ENCODE results near the gene ZNF695. TPM values are rescaled to one million over a fixed set of nuclear protein-coding genes. Genes with fewer than 3 reads are reported as not detected.

The ZNF695 gene
- total RNA-seq, 2 experiments from 2014 or later = 0.43 to 0.63 TPM

DNA sequence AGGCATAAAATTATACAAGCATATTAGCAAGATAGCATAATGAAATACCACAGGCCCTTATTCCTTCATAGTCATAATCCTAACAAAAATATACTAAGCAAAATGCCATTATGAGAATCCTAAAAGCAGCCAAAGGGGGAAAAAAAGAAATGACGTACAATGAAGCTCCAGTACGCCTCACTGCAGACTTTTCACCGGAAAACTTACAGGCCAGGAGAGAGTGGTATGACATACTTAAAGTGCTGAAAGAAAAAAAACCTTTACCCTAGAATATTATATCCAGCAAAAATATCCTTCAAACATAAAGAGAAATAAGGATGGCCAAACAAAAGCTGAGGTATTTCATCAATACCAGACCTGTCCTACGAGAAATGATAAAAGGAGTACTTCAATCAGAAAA lies 19.5 kb downstream of the ZNF695 start:
- ChIA-PET POLR2A (no interaction called here), CTCF (no interaction called here)
- H3K36me3 Mint-ChIP-seq (ENCODE audit: low read depth) = peaks cover 26% of the 10 kb centered on the region
- peaks cover 64% of the 10 kb centered on the region for H3K9me3 Mint-ChIP-seq
- no peak for DNase-seq
- H3K4me3 Mint-ChIP-seq = no peak overlapping the region
- H3K4me1 Mint-ChIP-seq = no peaks in the 10 kb centered on the region
- no peak overlapping the region for H3K27ac Mint-ChIP-seq
- H3K27me3 Mint-ChIP-seq = no peaks in the 10 kb centered on the region

DNA sequence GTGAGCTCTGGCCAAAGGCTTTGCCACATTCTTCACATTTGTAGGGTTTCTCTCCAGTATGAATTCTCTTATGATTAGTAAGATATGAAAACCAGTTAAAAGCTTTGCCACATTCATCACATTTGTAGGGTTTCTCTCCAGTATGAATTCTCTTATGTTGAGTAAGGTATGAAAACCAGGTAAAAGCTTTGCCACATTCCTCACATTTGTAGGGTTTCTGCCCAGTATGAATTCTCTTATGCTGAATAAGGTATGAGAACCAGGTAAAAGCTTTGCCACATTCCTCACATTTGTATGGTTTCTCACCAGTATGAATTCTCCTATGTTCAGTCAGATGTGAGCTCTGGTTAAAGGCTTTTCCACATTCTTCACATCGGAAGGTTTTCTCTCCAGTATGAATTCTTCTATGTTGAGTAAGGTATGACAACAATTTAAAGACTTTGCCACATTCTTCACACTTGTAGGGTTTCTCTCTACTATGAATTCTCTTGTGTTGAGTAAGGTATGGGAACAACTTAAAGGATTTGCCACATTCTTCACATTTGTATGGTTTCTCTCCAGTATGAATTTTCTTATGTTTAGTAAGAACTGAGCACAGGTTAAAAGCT lies 20.7 kb downstream of the ZNF695 start:
- ChIA-PET CTCF (no interaction called here), POLR2A (no interaction called here)
- Mint-ChIP-seq H3K4me1 (no peaks in the 10 kb centered on the region), H3K27ac (no peak overlapping the region), H3K36me3 (ENCODE audit: low read depth) (peaks cover 28% of the 10 kb centered on the region), H3K27me3 (no peaks in the 10 kb centered on the region), H3K9me3 (peaks cover 65% of the 10 kb centered on the region), H3K4me3 (no peak overlapping the region)
- DNase-seq = no peak

DNA sequence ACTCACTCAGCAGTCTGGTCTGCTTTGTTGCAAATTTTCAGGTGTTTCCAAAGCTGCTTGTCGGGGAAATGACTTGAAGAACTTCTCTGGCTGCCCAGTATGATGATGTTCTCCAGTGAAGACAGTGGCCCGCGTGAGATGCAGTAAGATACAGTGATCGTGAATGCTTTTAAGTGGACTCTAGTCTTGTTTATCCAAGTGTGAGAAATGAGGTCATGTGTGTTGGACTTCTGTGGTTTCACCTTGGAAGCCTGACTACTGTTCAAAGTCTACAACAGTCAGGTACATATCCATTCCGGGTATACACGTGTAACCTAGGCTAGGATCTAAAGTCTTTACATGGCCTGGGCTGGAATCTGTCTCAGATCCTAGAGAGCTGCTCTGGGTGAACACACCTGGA lies 29.1 kb downstream of the ZNF695 start:
- no peak overlapping the region for H3K4me3 Mint-ChIP-seq
- H3K9me3 Mint-ChIP-seq = peaks cover 35% of the 10 kb centered on the region
- H3K27me3 Mint-ChIP-seq = no peaks in the 10 kb centered on the region
- CTCF ChIA-PET = no interaction called here
- no peaks in the 10 kb centered on the region for H3K4me1 Mint-ChIP-seq
- no peak overlapping the region for H3K27ac Mint-ChIP-seq
- POLR2A ChIA-PET = no interaction called here
- peaks cover 5% of the 10 kb centered on the region for H3K36me3 Mint-ChIP-seq (ENCODE audit: low read depth)
- DNase-seq = no peak

DNA sequence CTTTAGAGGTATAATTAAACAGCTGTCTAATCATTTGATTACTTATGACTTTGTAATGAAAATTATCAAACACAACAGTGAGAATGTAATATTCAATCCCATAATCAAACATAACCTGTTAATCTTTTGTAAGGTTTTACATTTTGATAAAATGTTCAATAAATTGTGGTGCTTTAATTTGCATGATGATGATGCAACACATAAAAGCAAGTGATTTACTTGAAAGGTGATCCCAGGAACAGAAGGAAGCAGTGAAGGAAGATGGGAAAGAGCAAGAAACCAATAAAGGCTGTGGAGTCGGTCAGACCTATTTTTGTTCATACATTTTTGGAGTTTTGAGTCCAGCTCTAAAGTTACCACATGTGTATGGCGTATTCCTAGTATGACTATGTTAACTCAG lies 29.6 kb downstream of the ZNF695 start:
- H3K27ac Mint-ChIP-seq = no peak overlapping the region
- H3K9me3 Mint-ChIP-seq = peaks cover 35% of the 10 kb centered on the region
- POLR2A ChIA-PET = no interaction called here
- no peak overlapping the region for H3K4me3 Mint-ChIP-seq
- H3K36me3 Mint-ChIP-seq (ENCODE audit: low read depth) = peaks cover 5% of the 10 kb centered on the region
- CTCF ChIA-PET = no interaction called here
- H3K27me3 Mint-ChIP-seq = no peaks in the 10 kb centered on the region
- no peak for DNase-seq
- H3K4me1 Mint-ChIP-seq = no peaks in the 10 kb centered on the region

DNA sequence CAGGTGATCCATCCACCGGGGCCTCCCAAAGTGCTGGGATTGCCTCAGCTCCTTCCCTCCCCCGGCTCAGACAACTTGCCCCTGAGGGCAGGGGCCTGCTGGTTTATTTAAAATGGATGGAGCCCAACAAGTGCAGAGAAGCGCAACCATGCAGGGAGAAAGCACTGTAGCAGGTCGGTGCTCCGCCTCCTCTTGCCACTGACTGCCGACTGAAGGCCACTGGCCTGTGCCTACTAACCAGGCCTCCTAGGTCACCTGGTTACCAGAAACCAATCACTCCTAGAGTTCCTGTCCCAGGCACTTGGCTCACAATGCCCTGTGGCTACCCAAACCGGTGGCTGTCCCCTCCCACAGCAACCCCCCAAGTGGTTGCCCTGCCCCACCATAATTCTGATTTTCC lies 35.9 kb downstream of the ZNF695 start:
- Mint-ChIP-seq H3K27me3 (no peaks in the 10 kb centered on the region), H3K9me3 (peaks cover 19% of the 10 kb centered on the region), H3K36me3 (ENCODE audit: low read depth) (no peaks in the 10 kb centered on the region), H3K4me1 (no peaks in the 10 kb centered on the region), H3K27ac (no peak overlapping the region), H3K4me3 (no peak overlapping the region)
- POLR2A ChIA-PET = no interaction called here
- CTCF ChIA-PET = interaction anchor here (0.7 to 3.5 kb wide), 2 partner anchors 11 to 58 kb away, joined by 4 to 9 read pairs; no protein-coding TSS in a partner anchor
- no peak for DNase-seq

DNA sequence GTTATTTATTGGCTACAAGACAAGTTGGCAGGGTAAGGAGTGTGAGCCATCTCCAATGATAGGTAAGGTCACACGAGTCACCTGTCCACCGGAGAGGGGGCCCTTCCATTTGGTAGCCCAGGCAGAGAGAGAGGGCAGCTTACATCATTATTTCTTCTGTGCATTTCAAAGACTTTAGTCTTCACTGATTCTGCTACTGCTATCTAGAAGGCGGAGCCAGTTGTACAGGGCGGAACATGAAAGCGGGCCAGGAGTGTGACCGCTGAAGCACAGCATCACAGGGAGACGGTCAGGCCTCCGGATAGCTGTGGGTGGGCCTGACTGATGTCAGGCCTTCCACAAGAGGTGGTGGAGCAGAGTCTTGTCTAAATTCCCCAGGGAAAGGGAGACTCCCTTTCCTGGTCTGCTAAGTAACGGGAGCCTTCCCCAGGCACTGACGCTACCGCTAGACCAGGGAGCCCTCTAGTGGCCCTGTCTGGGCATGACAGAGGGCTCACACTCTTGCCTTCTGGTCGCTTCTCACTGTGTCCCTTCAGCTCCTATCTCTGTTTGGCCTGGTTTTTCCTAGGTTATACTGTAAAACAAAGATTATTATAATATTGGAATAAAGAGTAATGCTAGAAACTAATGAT lies 36.7 kb downstream of the ZNF695 start:
- ChIA-PET POLR2A (no interaction called here), CTCF (interaction anchor here (0.7 to 3.5 kb wide), 4 partner anchors 10 to 88 kb away, joined by 3 to 9 read pairs (median 4); no protein-coding TSS in a partner anchor)
- peaks cover 20% of the 10 kb centered on the region for H3K9me3 Mint-ChIP-seq
- no peaks in the 10 kb centered on the region for H3K36me3 Mint-ChIP-seq (ENCODE audit: low read depth)
- no peak overlapping the region for H3K27ac Mint-ChIP-seq
- H3K4me3 Mint-ChIP-seq = no peak overlapping the region
- H3K27me3 Mint-ChIP-seq = no peaks in the 10 kb centered on the region
- DNase-seq = peak; percentile 45
- no peaks in the 10 kb centered on the region for H3K4me1 Mint-ChIP-seq

DNA sequence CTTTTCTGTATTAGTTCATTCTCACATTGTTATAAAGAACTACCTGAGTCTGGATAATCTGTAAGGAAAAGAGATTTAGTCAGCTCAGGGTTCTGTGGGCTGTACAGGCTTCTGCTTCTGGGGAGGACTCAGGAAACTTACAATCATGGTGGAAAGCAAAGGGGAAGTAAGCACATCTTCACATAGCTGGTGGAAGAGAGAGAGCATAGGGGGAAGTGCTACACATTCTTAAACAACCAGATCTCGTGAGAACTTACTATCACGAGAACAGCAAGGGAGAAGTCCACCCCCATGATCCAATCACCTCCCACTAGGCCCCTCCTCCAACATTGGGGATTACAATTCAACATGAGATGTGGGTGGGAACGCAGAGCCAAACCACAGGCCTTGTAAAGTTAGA lies 38.2 kb downstream of the ZNF695 start:
- no peak for DNase-seq
- Mint-ChIP-seq H3K27me3 (no peaks in the 10 kb centered on the region), H3K27ac (no peak overlapping the region), H3K36me3 (ENCODE audit: low read depth) (no peaks in the 10 kb centered on the region), H3K4me3 (no peak overlapping the region), H3K9me3 (peaks cover 23% of the 10 kb centered on the region), H3K4me1 (no peaks in the 10 kb centered on the region)
- POLR2A ChIA-PET = no interaction called here
- CTCF ChIA-PET = interaction anchor here (3.5 kb wide), 1 partner anchor 9 kb away, joined by 9 read pairs; no protein-coding TSS in a partner anchor

DNA sequence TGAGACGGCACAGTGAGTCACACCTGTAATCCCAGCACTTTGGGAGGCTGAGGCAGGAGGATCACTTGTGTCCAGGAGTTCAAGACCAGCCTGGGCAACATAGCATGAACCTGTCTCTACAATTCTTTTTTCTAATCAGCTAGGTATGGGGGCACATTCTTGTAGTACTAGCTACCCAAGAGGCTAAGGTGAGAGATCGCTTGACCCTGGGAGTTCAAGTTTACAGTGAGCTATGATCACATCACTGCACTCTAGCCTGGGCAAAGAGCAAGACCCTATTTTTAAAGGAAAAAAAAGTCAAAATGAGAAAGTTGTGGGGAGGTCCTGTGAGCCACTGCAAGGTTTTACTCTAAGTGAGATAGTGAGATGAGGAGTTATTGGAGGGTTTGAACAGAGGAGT lies 41.4 kb downstream of the ZNF695 start:
- ChIA-PET CTCF (no interaction called here), POLR2A (no interaction called here)
- Mint-ChIP-seq H3K4me1 (no peaks in the 10 kb centered on the region), H3K36me3 (ENCODE audit: low read depth) (no peaks in the 10 kb centered on the region), H3K4me3 (no peak overlapping the region), H3K9me3 (peaks cover 30% of the 10 kb centered on the region), H3K27me3 (no peaks in the 10 kb centered on the region), H3K27ac (no peak overlapping the region)
- DNase-seq = no peak

DNA sequence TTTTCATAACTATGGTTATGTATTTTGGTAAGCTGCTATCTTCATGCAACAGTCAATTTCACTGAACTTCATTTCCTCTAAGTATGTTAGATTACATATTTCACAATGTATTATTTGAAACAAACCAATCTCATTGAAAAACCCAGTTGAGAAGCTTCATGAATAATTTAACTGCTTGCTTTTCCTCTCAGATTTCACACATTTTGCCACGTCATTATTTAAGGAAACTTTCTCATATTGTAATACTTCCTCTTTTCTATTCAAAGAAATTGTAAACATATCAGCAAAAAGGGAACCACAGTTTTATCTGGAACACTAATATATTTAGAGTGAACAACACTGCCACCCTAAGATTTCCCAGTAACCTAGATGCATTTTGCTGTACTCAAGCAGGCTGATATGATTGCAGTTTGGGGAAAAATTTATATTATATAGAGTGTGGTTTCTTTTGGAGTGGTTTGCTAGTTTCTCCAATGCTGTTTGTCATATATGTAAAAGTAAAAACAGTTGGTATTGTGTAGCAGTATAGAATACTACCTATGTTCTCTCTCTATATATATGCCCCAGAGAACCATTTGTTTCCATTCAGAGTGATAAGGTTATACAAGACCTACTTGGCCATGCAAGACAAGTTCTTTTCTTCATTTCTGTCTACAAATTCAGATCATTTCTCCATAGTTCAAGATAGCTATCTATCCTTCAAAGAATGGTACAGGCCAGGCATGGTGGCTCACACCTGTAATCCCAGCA lies 47.7 kb downstream of the ZNF695 start:
- Mint-ChIP-seq H3K27ac (no peak overlapping the region), H3K9me3 (peaks cover 12% of the 10 kb centered on the region), H3K27me3 (no peaks in the 10 kb centered on the region), H3K36me3 (ENCODE audit: low read depth) (no peaks in the 10 kb centered on the region), H3K4me1 (peaks cover 5% of the 10 kb centered on the region), H3K4me3 (no peak overlapping the region)
- DNase-seq = no peak
- CTCF ChIA-PET = interaction anchor here (2.0 kb wide), 1 partner anchor 11 kb away, joined by 9 read pairs; no protein-coding TSS in a partner anchor
- POLR2A ChIA-PET = no interaction called here

DNA sequence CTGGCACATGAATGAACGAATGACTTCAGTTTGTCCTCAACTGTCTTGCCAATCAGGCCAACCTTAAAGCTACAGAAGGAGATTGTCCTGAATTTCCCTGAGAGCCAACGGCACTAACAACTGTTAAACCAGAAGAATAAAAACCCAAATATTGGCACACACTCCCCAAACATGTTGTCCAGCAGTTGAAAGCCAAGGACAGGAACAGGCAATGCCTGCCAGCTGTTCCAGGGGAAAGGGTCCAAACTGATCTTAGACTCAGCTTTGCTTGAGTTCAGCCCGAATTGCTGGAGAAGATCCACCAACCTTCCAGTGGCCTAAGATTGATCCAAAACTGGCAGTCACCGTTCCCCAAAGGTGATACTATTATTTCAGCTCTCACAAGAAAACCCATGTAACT lies 53.7 kb downstream of the ZNF695 start:
- H3K27ac Mint-ChIP-seq = no peak overlapping the region
- ChIA-PET POLR2A (no interaction called here), CTCF (no interaction called here)
- no peak for DNase-seq
- H3K27me3 Mint-ChIP-seq = no peaks in the 10 kb centered on the region
- no peaks in the 10 kb centered on the region for H3K4me1 Mint-ChIP-seq
- H3K9me3 Mint-ChIP-seq = peaks cover 5% of the 10 kb centered on the region
- H3K36me3 Mint-ChIP-seq (ENCODE audit: low read depth) = no peaks in the 10 kb centered on the region
- no peak overlapping the region for H3K4me3 Mint-ChIP-seq

DNA sequence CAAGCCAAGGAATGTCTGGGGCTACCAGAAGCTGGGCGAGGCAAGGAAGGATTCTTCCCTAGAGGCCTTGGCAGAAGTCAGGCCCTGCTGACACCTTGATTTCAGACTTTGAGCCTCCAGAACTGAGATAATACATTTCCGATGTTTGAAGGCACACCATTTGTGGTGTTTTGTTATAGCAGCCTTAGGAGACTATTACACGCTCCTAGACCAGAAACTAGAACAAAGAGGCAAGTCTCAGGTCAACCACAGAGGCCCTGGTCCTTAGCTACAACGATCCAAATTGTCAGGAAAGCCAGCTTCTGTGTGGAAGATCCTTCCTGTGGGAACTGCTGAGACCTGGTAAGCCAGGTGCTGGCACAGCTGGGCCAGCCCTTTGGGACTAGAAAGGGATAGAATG lies 56.4 kb downstream of the ZNF695 start:
- Mint-ChIP-seq H3K27me3 (no peaks in the 10 kb centered on the region), H3K4me1 (no peaks in the 10 kb centered on the region), H3K4me3 (no peak overlapping the region), H3K27ac (no peak overlapping the region), H3K9me3 (no peaks in the 10 kb centered on the region), H3K36me3 (ENCODE audit: low read depth) (no peaks in the 10 kb centered on the region)
- ChIA-PET POLR2A (interaction anchor here (1.1 kb wide), 1 partner anchor 26 kb away, joined by 3 read pairs; no protein-coding TSS in a partner anchor), CTCF (no interaction called here)
- DNase-seq = no peak

DNA sequence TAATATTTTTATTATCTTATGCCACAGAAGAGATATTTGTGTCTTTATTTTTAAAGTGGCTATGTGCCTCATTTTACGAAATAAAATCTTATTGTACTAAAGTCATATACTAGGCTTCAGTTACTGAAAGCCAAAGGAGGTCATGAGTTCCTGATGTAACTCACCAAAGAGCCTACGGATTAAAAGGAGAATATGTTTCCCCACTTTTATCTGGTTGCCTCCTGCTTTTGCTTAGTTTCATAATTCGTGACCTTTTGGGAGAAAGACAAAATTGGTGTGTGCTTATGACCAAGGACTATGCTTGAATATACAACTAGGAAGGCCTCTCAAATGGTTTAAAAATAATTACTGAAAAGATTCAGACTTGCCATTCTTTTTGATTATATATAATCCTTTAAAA lies 57.9 kb downstream of the ZNF695 start:
- no peaks in the 10 kb centered on the region for H3K27me3 Mint-ChIP-seq
- no peak overlapping the region for H3K27ac Mint-ChIP-seq
- H3K4me3 Mint-ChIP-seq = no peak overlapping the region
- H3K4me1 Mint-ChIP-seq = no peaks in the 10 kb centered on the region
- H3K36me3 Mint-ChIP-seq (ENCODE audit: low read depth) = no peaks in the 10 kb centered on the region
- no peak for DNase-seq
- ChIA-PET CTCF (no interaction called here), POLR2A (no interaction called here)
- no peaks in the 10 kb centered on the region for H3K9me3 Mint-ChIP-seq

DNA sequence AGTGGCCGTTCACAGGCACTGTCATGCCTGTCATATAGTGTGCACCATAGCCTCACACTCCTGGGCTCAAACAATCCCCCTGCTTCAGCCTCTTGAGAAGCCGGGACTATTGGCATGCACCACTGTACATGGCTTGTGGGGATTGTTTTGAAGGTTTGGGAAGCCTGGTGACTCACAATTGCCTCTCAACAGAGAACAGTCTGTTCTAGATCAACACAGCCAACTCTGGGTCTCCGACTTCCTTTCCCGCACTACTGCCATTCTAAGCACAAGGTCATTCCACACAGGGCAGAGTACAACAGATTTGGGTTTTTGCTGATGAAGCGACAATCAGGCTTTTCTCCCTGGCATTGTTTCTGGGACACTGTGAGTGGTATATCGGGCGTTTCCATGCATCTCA lies 60.6 kb downstream of the ZNF695 start:
- CTCF ChIA-PET = no interaction called here
- no peak overlapping the region for H3K4me3 Mint-ChIP-seq
- no peaks in the 10 kb centered on the region for H3K9me3 Mint-ChIP-seq
- H3K27ac Mint-ChIP-seq = no peak overlapping the region
- POLR2A ChIA-PET = no interaction called here
- DNase-seq = no peak
- H3K4me1 Mint-ChIP-seq = no peaks in the 10 kb centered on the region
- no peaks in the 10 kb centered on the region for H3K36me3 Mint-ChIP-seq (ENCODE audit: low read depth)
- no peaks in the 10 kb centered on the region for H3K27me3 Mint-ChIP-seq

DNA sequence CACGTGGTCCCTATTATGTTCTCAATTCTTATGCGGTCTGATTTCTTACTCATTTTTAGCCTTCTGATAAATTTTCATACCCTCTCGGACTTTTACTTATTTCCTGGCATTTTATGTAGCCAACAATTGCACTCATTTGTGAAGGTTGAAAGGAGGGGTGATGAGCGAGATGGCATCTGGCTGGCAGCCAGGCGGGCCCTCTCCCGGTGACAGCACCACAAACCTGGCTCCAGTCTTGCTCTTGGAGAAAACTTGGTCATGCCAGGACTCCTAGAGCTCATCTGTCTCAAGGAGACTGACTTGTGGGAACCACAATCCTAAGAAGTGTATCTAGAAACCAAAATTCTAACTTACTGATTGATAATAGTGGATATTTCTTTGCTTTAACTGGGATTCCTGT lies 61.5 kb downstream of the ZNF695 start:
- H3K27ac Mint-ChIP-seq = no peak overlapping the region
- H3K4me3 Mint-ChIP-seq = no peak overlapping the region
- H3K36me3 Mint-ChIP-seq (ENCODE audit: low read depth) = no peaks in the 10 kb centered on the region
- CTCF ChIA-PET = no interaction called here
- no peaks in the 10 kb centered on the region for H3K4me1 Mint-ChIP-seq
- POLR2A ChIA-PET = no interaction called here
- H3K9me3 Mint-ChIP-seq = no peaks in the 10 kb centered on the region
- DNase-seq = no peak
- H3K27me3 Mint-ChIP-seq = no peaks in the 10 kb centered on the region
